ENCODE measurements around the gene INTS6.
A peak's percentile ranks its signal among the peaks of the same experiment; 100 is the strongest.

Gene INTS6

GRCh38 chr13:51453959-51454703 is 1.3 kb upstream of the INTS6 start:
- H3K27me3 ChIP-seq (ENCODE audit: insufficient read depth, poor library complexity, severe bottlenecking), result no peaks in the 10 kb centered on the region
- H3K4me3 ChIP-seq (replicated peaks; ENCODE audit: insufficient read depth, low read length), result peak overlapping the region; percentile 57
- TF ChIP-seq, protein P1, sequence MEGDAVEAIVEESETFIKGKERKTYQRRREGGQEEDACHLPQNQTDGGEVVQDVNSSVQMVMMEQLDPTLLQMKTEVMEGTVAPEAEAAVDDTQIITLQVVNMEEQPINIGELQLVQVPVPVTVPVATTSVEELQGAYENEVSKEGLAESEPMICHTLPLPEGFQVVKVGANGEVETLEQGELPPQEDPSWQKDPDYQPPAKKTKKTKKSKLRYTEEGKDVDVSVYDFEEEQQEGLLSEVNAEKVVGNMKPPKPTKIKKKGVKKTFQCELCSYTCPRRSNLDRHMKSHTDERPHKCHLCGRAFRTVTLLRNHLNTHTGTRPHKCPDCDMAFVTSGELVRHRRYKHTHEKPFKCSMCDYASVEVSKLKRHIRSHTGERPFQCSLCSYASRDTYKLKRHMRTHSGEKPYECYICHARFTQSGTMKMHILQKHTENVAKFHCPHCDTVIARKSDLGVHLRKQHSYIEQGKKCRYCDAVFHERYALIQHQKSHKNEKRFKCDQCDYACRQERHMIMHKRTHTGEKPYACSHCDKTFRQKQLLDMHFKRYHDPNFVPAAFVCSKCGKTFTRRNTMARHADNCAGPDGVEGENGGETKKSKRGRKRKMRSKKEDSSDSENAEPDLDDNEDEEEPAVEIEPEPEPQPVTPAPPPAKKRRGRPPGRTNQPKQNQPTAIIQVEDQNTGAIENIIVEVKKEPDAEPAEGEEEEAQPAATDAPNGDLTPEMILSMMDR (IDR thresholded peaks at IDR 0.05; ENCODE audit: insufficient read depth, low read length), result no peak
- TF ChIP-seq REST (IDR thresholded peaks at IDR 0.05; ENCODE audit: insufficient replicate concordance, low read depth), result no peak
- no peak for TF ChIP-seq POLR2AphosphoS5 (IDR thresholded peaks at IDR 0.05; ENCODE audit: low read depth)
- no peak for TF ChIP-seq SPI1 (IDR thresholded peaks at IDR 0.05; ENCODE audit: borderline replicate concordance, low read depth)
- no peak for TF ChIP-seq GABPA (IDR thresholded peaks at IDR 0.05; ENCODE audit: low read depth)
- DNase-seq (ENCODE audit: low read depth in 1 of 2, low spot score in 1 of 2), result peak in 1 of 2 experiments; percentile 52
- peak overlapping the region; percentile 84 for H3K27ac ChIP-seq (replicated peaks)

- H3K4me3 ChIP-seq (replicated peaks; ENCODE audit: insufficient read depth, low read length), result peak overlapping the region; percentile 57
- DNase-seq (ENCODE audit: low read depth in 1 of 2, low spot score in 1 of 2), result peak; percentile 76 to 86
- TF ChIP-seq GABPA (IDR thresholded peaks at IDR 0.05; ENCODE audit: low read depth), result no peak
- peak; percentile 72 for TF ChIP-seq SPI1 (IDR thresholded peaks at IDR 0.05; ENCODE audit: borderline replicate concordance, low read depth)
- no peak for TF ChIP-seq REST (IDR thresholded peaks at IDR 0.05; ENCODE audit: insufficient replicate concordance, low read depth)
- TF ChIP-seq POLR2AphosphoS5 (IDR thresholded peaks at IDR 0.05; ENCODE audit: low read depth), result peak; percentile 76; the same call in 1 of the 2 replicates
- H3K27me3 ChIP-seq (ENCODE audit: insufficient read depth, poor library complexity, severe bottlenecking), result no peaks in the 10 kb centered on the region
- peak overlapping the region; percentile 84 for H3K27ac ChIP-seq (replicated peaks)
These were observed 547 bp upstream of the INTS6 start for GRCh38 chr13:51453207-51453958.

- Histone ChIP-seq H3K27me3 (ENCODE audit: insufficient read depth, poor library complexity, severe bottlenecking) (no peaks in the 10 kb centered on the region), H3K27ac (replicated peaks) (peak overlapping the region; percentile 97), H3K4me3 (replicated peaks; ENCODE audit: insufficient read depth, low read length) (peak overlapping the region; percentile 75)
- TF ChIP-seq REST (IDR thresholded peaks at IDR 0.05; ENCODE audit: insufficient replicate concordance, low read depth) (no peak), POLR2AphosphoS5 (IDR thresholded peaks at IDR 0.05; ENCODE audit: low read depth) (peak; percentile 46; the same call in 1 of the 2 replicates)
- DNase-seq (ENCODE audit: low read depth in 1 of 2, low spot score in 1 of 2), result peak; percentile 61 to 88
These were observed 1.1 kb downstream of the INTS6 start for GRCh38 chr13:51451467-51452360.
